Hepatocyte (in vitro differentiated cells): ENCODE data around the gene RAB2B. TPM values are rescaled to one million over a fixed set of nuclear protein-coding genes. Genes with fewer than 3 reads are reported as not detected.

Source experiments
- DNase-seq: peaks from one replicate; pipeline ENCODE4 v3.0.0-alpha.2; 2016; ENCODE audit warnings: low spot score
- H2AFZ ChIP-seq: fragments of 200-600 bp; sonication (generic); 2 replicates; pipeline ENCODE4 v1.6.0; 2016; ENCODE audit warnings: antibody characterized with exemption, mild to moderate bottlenecking
- H3K27ac ChIP-seq: fragments of 200-600 bp; sonication (generic); 2 replicates; pipeline ENCODE4 v1.5.1; 2016; ENCODE audit warnings: mild to moderate bottlenecking
- H3K27me3 ChIP-seq: fragments of 200-600 bp; sonication (generic); 2 replicates; pipeline ENCODE4 v1.6.1; 2016
- H3K36me3 ChIP-seq: fragments of 200-600 bp; sonication (generic); replicated peaks from 2 replicates; pipeline ENCODE4 v1.5.1; 2016; ENCODE audit warnings: low read depth; ENCODE audit not compliant: insufficient read depth
- H3K4me1 ChIP-seq: fragments of 200-600 bp; sonication (generic); 2 replicates; pipeline ENCODE4 v1.5.1; 2016; ENCODE audit warnings: mild to moderate bottlenecking, moderate library complexity; ENCODE audit not compliant: insufficient read depth
- H3K4me2 ChIP-seq: fragments of 200-600 bp; sonication (generic); 2 replicates; pipeline ENCODE4 v1.6.0; 2016
- H3K4me3 ChIP-seq: fragments of 200-600 bp; sonication (generic); 2 replicates; pipeline ENCODE4 v1.5.1; 2016; ENCODE audit warnings: mild to moderate bottlenecking
- H3K79me2 ChIP-seq: fragments of 200-600 bp; sonication (generic); 2 replicates; pipeline ENCODE4 v1.6.0; 2017; ENCODE audit warnings: mild to moderate bottlenecking
- H3K9me2 ChIP-seq: fragments of 200-600 bp; sonication (generic); replicated peaks from 2 replicates; pipeline ENCODE4 v1.6.0; 2017; ENCODE audit warnings: mild to moderate bottlenecking; ENCODE audit not compliant: insufficient read depth
- H3K9me3 ChIP-seq: fragments of 200-600 bp; sonication (generic); 2 replicates; pipeline ENCODE4 v1.5.1; 2016; ENCODE audit warnings: low read depth, mild to moderate bottlenecking
- H4K20me1 ChIP-seq: fragments of 200-600 bp; sonication (generic); 2 replicates; pipeline ENCODE4 v1.6.0; 2016; ENCODE audit warnings: mild to moderate bottlenecking; ENCODE audit not compliant: insufficient read depth, poor library complexity, severe bottlenecking
- EZH2 ChIP-seq: fragments of 200-600 bp; sonication (generic); IDR thresholded peaks from 2 replicates; pipeline ENCODE4 v1.6.1; 2016; ENCODE audit warnings: antibody characterized with exemption, mild to moderate bottlenecking, borderline replicate concordance
- EZH2phosphoT487 ChIP-seq: fragments of 200-600 bp; sonication (generic); IDR thresholded peaks from one replicate; pipeline ENCODE4 v1.6.1; 2018; ENCODE audit warnings: antibody characterized with exemption, mild to moderate bottlenecking, low read depth, moderate library complexity; ENCODE audit not compliant: unreplicated experiment, severe bottlenecking
- WGBS: methylation state at CpG from one replicate; pipeline ENCODE4 v1.1.6; 2016; ENCODE audit warnings: low lambda C conversion rate; ENCODE audit errors: missing lambda C conversion rate; 5-methylcytosine and 5-hydroxymethylcytosine counted together
- polyA plus RNA-seq: library from polyadenylated mRNA; unstranded; fragments of >200 nt; fragmentation: Nextera tagmentation; extraction: Ambion mirVana; gene quantifications from 2 replicates; pipeline ENCODE4 v1.2.1, GENCODE V29; 2016
- total RNA-seq: library from RNA; depleted of rRNA; stranded (reverse); fragments of >200 nt; gene quantifications from 2 replicates; pipeline ENCODE4 v1.2.3, GENCODE V29; 2014
- TF ChIP-seq, protein P1 (sequence below): fragments of 200-600 bp; sonication (generic); IDR thresholded peaks from 2 replicates; pipeline ENCODE4 v1.5.1; 2016; ENCODE audit warnings: antibody characterized with exemption, mild to moderate bottlenecking; ENCODE audit not compliant: poor library complexity

The RAB2B gene
- total and polyA plus RNA-seq, 2 experiments from 2014 or later: 12.8 to 20.7 TPM

DNA sequence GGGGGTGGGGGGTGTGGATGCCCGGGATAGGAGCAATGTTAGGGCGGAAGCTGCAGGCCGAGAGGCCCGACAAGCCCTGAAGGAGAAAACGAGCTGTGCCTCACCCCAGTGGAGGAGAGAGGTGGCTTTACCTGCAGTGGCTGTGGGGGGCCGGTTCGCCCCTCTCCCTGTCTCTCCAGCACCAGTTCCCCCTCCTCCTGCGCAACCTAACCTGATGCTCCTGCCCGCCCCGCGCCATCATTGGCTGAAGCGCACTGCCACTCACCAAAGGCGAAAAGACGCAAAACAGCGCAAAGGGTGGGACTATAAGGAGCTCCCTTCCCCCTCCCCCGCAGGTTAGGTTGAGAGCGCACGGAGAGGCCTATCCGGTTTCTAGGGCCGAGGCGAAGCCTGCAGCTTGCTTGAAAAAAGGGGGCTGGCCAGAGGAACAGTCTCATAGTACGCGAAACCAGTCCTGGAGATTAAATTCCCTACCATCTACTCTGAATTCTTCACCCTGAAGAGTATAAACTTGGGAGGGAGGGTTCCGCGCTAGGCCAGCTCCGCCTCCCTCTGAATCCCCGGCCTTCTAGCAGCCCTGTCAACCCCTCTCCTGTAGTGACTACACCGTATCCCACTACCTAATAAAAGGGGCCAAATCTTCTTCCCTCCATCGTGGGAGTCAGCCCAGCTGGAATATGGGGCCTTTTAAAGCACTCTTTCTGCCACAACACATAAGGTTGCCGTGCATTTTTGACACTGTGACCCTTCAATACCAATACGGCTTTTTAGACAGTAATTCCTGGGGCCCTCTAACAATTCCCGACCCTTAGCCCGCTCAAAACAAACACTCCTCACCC is 39.5 kb downstream of the RAB2B start:
- Histone ChIP-seq H3K4me3 (peak overlapping the region; percentile 90), H3K27ac (peak overlapping the region; percentile 93), H3K4me1 (peaks cover 22% of the 10 kb centered on the region), H3K79me2 (peaks cover 90% of the 10 kb centered on the region), H2AFZ (peak overlapping the region; percentile 85), H3K9me3 (no peaks in the 10 kb centered on the region), H3K27me3 (no peaks in the 10 kb centered on the region), H3K9me2 (no peaks in the 10 kb centered on the region), H3K4me2 (peak overlapping the region; percentile 92), H3K36me3 (no peaks in the 10 kb centered on the region), H4K20me1 (peaks cover 17% of the 10 kb centered on the region)
- TF ChIP-seq, protein P1, sequence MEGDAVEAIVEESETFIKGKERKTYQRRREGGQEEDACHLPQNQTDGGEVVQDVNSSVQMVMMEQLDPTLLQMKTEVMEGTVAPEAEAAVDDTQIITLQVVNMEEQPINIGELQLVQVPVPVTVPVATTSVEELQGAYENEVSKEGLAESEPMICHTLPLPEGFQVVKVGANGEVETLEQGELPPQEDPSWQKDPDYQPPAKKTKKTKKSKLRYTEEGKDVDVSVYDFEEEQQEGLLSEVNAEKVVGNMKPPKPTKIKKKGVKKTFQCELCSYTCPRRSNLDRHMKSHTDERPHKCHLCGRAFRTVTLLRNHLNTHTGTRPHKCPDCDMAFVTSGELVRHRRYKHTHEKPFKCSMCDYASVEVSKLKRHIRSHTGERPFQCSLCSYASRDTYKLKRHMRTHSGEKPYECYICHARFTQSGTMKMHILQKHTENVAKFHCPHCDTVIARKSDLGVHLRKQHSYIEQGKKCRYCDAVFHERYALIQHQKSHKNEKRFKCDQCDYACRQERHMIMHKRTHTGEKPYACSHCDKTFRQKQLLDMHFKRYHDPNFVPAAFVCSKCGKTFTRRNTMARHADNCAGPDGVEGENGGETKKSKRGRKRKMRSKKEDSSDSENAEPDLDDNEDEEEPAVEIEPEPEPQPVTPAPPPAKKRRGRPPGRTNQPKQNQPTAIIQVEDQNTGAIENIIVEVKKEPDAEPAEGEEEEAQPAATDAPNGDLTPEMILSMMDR: no peak
- no peak for TF ChIP-seq EZH2
- no peak for TF ChIP-seq EZH2phosphoT487
- DNase-seq: peak; percentile 99
- WGBS: 4% methylated on average over 33 of the region's 33 CpGs

DNA sequence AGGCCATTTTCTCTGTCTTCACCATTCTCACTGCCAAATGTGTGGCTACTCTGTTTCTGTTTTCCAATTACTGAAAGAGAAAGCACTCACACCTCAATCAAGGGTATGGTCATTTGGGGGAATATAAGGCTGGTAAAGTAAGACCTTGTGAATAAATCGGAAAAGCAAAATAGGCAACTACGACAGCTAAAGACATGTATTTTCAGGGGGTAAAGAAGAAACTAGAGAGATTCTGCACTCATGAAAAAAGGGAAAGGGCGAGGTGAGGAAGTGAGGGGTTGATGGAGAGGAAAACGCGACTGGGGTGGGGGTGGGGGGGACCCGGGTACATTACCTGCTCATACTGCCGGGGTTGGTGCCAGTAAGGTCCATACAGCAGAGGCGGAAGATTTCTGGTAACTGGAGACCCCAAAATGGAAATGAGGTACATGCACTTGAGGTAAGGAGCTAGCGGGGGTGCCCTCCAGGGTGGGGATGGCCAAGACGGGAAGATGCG is 40.1 kb downstream of the RAB2B start:
- Histone ChIP-seq H3K79me2 (peaks cover 91% of the 10 kb centered on the region), H3K27ac (peak overlapping the region; percentile 50), H4K20me1 (peaks cover 22% of the 10 kb centered on the region), H3K4me3 (peak overlapping the region; percentile 90), H3K36me3 (no peaks in the 10 kb centered on the region), H3K9me2 (no peaks in the 10 kb centered on the region), H3K4me1 (peaks cover 22% of the 10 kb centered on the region), H3K4me2 (peak overlapping the region; percentile 92), H3K27me3 (no peaks in the 10 kb centered on the region), H2AFZ (peak overlapping the region; percentile 49), H3K9me3 (no peaks in the 10 kb centered on the region)
- 5% methylated on average over 11 of the region's 11 CpGs for whole genome bisulfite sequencing
- DNase-seq: no peak
- TF ChIP-seq EZH2 (no peak), EZH2phosphoT487 (no peak)
- TF ChIP-seq, protein P1: no peak

DNA sequence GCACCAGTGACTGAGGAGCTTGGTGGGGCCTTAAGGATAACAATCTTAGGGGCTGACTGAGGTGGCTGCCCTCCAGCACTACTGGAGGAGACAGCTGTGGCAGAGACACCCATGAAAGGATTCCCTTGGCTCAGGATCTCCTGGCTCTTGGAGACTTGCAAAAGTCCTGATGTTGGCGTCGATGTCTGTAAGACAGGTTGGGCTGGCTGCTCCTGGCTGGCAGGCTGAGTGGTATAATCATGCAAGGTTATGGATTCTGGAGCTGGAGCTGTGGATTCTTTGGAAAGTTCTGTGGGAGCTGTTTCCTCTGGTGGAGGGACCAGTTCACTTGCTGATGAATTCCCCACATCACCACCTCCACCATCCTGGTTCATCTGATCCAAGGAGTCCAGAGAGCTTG is 45.6 kb downstream of the RAB2B start:
- 98% methylated on average over 2 of the region's 2 CpGs for WGBS
- no peak overlapping the region for H2AFZ ChIP-seq
- no peak overlapping the region for H3K4me2 ChIP-seq
- no peak for DNase-seq
- no peak for TF ChIP-seq EZH2
- TF ChIP-seq EZH2phosphoT487: no peak
- TF ChIP-seq, protein P1: no peak
- H3K9me2 ChIP-seq: no peaks in the 10 kb centered on the region
- H3K4me1 ChIP-seq: peaks cover 10% of the 10 kb centered on the region
- no peak overlapping the region for H3K27ac ChIP-seq
- H3K9me3 ChIP-seq: no peaks in the 10 kb centered on the region
- peaks cover 25% of the 10 kb centered on the region for H4K20me1 ChIP-seq
- peaks cover 73% of the 10 kb centered on the region for H3K79me2 ChIP-seq
- no peaks in the 10 kb centered on the region for H3K27me3 ChIP-seq
- H3K4me3 ChIP-seq: no peak overlapping the region
- peaks cover 3% of the 10 kb centered on the region for H3K36me3 ChIP-seq
